Activated CD4-positive, CD25-positive, alpha-beta regulatory T cell treated with anti-CD3 and anti-CD28 coated beads, Interleukin-2, amount 50 U/mL, for 16 hours (primary cell): Measurements from ENCODE around the gene CTDSPL.

Experiments used
- DNase-seq: peaks from one replicate; pipeline ENCODE4 v3.0.0-alpha.2; 2020; ENCODE audit warnings: low read depth, low spot score

Gene CTDSPL

DNA sequence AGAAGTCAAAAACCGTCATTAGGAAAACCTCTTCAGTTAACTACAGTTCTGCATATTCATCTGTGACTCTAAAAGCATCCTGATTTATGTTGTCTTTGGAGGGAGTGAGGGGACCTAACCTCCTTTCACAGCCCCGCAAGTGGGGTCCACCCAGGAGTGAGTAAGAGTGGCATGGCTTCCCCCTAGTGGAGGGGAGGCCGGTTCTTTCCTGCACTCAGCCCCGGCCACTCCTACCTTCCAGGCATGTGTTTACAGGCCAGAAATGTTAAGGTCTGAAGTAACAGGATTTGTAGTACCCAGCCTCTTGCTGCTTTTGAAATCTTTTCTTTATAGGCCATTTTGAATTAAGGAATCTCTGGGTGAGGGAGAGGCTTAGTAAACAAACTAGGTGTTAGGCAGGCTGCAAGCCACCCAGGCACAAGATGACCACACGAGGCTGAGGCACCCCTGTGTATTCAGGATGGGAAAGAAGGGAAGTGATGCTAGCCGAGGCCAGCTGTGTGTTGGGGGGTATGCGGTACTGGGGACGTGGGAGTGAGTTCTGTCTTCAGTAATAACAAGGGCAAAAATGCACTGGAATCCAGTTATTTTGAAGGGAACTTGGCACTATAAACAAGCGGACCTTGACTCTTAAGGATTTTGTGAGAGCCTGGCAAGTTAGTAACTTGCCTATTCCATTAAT lies 50.5 kb downstream of the CTDSPL start:
- DNase-seq, result no peak

DNA sequence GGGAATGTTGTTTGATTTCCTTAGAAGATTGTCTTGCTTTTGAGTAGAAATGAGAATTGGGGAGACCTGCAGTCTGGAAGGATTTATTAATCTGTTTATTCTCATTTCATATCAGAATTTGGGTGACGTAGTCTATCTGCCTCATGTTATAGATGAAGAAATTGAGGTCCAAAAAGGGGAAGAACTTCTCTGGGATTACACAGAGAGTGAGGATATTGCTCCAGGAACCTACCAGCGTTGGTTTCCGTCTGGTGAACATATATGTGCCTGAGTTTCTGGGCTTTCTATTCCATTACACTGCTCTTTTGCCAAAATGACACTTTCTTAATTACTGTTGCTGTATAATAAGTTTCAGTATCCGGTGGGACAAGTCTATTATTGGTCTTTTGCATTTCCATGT lies 51.8 kb downstream of the CTDSPL start:
- no peak for DNase-seq

DNA sequence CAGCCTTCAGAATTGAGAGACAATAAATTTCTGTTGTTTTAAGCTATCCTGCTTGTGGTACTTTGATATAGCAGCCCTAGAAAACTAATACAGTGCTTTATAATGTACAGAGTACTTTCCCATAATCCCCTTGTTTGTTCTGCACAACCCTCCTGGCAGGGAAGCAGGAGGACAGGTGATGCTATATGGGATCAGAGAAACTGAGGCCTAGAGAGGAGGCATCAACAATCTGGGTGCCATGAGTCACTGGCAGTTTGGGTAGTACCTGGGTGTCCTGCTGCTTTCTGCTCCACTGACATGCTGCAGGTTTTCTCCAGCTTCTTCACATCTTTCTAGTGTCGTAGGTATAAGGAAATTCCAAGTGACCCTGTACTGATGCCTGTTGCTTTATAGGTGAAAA lies 55.0 kb downstream of the CTDSPL start:
- no peak for DNase-seq

- no peak for DNase-seq
Observed at GRCh38 chr3:37918627-37919026, 56.9 kb downstream of the CTDSPL start.

- DNase-seq, result no peak
Observed at GRCh38 chr3:37920156-37920699, 58.5 kb downstream of the CTDSPL start.

- DNase-seq, result no peak
Observed at GRCh38 chr3:37921025-37921424, 59.3 kb downstream of the CTDSPL start.

- DNase-seq, result no peak
Observed at GRCh38 chr3:37922721-37923568, 61.3 kb downstream of the CTDSPL start.

DNA sequence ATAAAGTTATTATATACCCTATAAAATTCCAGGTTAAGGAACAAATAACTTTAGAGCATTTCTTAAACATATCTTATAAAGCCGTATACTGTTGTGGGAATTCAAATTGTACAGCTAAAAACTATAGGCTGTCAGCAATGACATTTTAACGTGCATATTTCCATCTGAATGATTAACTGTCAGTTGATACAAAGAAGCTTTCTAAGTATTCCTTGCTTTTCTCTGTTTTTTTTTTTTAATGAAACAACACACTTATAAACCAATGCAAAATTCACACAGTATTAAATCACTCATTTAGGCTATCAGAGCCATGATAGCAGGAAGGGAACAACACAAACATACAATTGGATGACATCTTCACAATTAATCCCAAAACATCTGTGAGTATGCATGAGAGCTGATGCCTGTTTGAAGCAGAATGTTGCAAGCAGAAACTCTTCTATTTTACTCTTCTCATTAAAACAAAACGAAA lies 61.9 kb downstream of the CTDSPL start:
- no peak for DNase-seq

DNA sequence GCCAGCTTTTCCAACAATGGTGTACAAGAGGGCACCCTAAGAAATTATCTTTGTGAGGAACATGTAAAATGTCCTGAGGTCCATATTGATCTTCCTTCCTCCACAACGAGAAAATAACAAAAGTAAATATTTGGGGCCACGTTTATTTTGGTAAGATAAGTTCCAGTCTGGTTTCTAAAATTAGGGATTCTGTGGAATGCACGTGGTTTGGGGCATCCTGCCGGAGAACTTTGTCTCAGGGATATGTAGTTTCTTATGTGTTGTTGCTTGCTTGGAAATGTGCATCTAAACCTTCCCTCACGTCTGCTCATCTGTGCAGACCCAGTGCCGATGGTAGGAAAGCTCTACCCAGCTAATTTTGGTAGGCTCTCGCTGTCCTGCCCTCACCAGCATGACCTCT lies 62.8 kb downstream of the CTDSPL start:
- DNase-seq, result no peak

- DNase-seq, result no peak
Observed at GRCh38 chr3:37925157-37925556, 63.5 kb downstream of the CTDSPL start.

DNA sequence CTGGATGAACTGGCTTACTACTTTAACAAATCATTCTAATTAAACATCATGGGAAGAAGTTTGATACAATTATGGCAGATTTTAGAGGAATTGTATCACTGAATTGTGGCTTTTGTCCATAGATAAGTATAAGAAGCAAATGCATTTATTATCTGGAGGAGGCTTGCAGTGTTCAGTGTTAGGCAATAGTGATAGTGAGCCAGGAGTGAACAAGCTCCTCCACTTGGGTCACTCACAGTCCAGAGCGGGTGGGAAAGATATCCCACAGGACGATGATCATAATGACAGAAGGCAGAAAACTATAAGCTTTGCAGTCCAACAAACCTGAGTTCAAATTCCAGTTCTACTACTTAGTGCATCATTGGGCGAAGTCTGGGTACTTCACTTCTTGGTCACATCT lies 64.9 kb downstream of the CTDSPL start:
- no peak for DNase-seq

- DNase-seq, result no peak
Observed at GRCh38 chr3:37930495-37930894, 68.8 kb downstream of the CTDSPL start.

DNA sequence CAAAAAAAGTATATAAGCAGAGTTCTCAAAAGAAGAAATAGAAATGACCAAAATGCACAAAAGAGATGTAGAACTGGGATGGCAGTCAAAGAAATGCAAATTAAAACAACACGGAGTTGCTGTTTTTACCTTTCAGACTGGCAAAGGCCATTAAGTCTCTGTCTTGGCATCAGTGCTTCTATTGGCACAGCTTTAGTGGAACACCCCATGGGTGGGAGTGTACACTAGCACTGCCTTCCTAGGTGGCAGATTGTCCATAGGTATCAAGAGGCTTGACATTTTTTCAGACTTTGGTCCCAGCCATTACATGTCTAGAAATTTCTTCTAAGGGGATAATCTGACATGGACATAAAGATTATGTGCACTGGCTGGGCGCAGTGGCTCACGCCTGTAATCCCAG lies 70.8 kb downstream of the CTDSPL start:
- DNase-seq, result no peak

DNA sequence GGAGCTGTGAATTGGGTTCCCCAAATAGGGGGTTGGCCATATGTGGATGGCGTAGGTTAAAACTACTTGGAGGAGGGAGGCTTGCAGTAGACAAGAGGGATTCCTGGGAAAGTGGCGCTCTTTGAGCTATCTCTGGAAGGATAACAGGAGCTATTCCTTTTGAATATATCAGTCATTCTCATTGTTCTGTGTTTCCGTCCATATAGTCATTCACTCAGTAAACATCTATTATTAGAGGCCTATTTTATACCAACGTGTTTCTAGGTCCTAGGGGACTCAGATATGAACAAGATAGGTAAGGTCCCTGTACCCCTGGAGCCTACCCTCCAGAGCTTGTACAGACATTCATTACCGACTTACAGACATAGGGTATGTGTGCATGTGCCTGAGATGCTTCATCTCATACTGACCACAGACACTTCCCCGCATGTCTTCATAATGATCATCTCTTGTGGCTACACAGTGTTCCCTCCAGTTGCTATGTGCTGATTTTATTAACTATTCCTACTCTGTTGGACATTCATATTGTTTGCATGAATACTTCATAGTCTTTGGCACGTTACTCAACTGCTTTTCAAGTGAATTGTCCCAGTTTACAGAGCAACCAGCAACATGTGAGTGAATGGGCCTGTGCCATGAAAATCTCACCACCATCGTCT lies 73.1 kb downstream of the CTDSPL start:
- DNase-seq, result no peak

DNA sequence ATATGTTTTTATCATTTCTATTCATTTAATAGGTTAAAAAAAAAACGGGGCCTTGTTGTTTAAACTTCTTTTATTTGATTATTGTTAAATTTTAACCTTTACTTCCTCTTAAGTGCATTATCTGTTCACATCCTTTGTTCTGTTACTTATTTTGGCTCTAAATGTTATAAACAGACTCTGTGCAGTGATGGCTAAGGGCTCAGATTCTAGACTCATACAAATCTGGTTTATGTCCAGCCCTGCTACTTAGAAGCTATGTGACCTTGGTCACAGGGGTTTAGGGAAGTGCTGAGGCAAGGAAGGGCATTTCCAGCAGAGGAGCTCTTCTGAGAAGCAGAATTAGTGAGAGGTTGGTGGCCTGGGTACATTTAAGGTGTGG lies 73.6 kb downstream of the CTDSPL start:
- no peak for DNase-seq

DNA sequence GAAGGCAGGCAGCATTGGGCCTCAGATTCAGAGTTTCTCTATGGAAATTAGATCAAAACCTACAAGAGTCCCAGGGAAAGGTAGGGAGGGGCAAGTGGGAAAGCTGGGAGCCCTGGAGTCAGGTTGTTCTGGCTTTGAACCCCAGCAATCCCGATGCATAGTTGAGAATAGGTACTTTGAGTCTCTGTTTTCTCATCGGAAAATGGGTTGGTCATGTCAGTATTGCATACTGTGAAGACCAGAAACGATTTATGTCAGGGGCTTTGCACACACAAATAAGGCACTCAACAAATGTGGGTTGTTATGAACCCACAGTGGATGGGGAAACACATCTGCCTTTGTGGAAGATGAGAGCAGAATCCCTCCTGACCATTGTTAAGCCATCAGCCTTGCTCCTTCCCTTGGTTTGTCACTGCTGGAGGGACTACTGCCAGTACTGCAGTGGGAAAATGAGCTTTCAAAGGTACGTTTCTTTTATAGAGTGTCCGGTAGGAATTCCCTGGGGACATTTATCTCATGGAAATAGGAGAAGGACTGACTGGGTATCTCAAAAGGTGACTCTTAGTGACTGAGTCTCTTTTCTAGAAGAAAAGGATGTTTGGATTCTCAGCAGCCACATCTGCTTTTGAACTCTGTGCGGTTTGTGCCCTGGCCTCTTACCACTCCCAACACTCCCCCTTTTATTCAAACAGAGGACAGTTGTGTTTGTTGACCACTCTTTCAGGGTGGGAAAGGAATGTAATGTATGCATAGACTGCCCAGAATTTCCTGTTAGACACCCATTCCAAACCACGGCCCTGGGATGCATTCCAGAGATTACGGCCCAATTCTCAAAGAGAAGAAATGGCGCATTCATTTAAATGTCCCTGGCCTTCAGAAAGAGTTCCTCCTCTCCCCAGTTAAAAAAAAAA lies 74.3 kb downstream of the CTDSPL start:
- DNase-seq, result no peak

- no peak for DNase-seq
Observed at GRCh38 chr3:37937156-37937555, 75.5 kb downstream of the CTDSPL start.

DNA sequence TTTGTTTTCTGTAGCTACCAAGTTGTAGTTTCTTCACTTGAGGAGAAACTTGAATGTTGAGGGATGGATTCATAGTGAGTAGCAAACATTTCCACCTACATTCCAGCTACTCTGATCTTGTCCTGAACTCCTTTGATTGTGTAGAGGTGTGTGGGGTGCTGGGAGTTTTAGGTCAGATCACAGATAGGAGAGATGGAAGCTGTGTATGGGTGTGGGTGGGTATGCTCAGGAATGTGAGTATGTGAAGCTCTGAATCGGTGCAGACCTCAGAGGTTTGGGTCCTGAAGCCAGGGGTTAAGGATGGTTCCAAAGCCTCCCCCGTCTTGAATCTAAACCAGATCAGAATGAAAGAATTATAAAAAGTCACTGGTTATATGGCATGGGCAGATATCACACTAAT lies 76.3 kb downstream of the CTDSPL start:
- no peak for DNase-seq

DNA sequence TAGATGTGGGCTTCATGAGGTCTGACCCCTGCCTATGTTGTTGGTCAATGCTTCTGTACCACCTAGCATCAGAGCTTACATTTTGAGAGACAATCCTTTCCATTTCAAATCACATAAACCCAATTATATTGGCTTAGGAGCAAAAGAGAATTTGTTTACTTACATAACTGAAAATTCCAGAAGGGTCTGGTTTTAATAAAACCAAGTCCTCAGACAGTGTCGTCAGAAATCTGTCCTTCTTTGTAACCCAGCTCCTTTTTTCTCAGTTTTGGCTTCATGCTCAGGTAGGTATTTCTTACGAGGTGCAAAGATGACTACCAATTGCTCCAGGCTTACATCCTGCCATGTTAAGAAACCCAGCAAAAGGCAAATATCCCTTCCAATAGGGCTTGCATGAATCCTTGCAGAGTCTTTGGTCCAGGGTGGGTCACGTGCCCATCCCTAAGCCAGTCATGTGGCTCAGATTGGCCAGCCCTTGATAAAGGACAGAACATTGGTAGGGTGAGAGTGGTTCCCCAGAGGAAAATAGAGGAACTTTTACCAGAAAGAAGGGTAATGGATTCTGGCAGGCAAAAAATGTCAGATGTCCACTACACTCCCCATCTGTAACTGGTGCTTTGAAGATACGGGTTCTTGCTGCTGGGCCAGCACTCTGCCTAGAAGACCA lies 78.7 kb downstream of the CTDSPL start:
- no peak for DNase-seq

- no peak for DNase-seq
Observed at GRCh38 chr3:37941608-37942508, 80.2 kb downstream of the CTDSPL start.
